ENCODE data around the gene ERCC6L2. TPM values are rescaled to one million over a fixed set of nuclear protein-coding genes. Genes with fewer than 3 reads are reported as not detected.

Gene ERCC6L2
- total and polyA plus RNA-seq, 2 of the 4 experiments (the other 2 are of a cell fraction) = 13.0 to 67.6 TPM

Small RNA genes lying within 50 kb of the gene (microRNA-seq; reads per million reads assigned to microRNA genes)
- gene RNA5SP289 (ENCODE audit: insufficient read depth, insufficient read length) (not detected), gene RNU2-46P (ENCODE audit: insufficient read depth, insufficient read length) (not detected)

Small RNA genes lying within 50 kb of the gene (small RNA-seq; reads per million reads assigned to genes)
- 0 to 1.8 (median 0.17) reads per million in 5 experiments for gene RNA5SP289
- 0.08 to 38.6 (median 1.1) reads per million in 5 experiments for gene RNU2-46P
